ENCODE results near the gene RBM39. TPM values are rescaled to one million over a fixed set of nuclear protein-coding genes. Genes with fewer than 3 reads are reported as not detected.
"Not testable (repeated sequence)": the region's sequence is repeated elsewhere in the genome, so short reads cannot be mapped to it uniquely, and the experiment has no call there.

RBM39 gene
- total RNA-seq, 2 donors from 2014 or later = 264 to 309 TPM

DNA sequence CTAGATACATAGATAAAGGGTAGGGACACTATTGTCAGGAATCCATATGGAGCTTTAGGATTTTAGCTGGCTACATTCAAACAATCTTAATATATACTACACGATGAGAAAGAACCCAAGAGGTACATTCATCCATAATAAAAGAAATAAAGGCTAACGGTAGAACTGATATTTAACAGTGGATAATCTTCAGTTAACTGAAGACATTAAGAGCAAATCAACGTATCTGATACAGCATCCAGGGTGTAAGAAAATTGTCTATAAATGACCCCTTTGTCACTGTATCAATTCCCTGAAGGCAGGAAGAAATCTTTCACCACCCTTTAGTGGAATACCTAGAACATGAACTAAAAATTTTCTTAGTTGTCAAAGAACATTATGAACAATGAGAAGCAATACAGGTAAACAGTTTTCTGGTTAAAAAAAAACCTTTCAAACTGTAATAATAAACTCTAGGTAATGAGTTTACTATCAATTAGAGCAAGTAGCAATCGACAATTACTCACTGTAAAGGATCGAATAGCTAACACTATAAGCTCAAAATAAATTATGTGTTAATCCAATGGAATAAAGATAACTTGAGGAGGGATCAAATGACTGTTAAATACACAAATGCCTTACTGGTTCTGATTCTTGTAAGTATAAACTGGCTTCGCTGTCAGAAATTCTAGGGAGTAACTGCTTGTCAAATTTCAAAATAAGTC is 31.0 kb downstream of the RBM39 start:
- intact Hi-C loops (cut with DNase I) = no loop called here
- peaks cover 13 to 56% of the 10 kb centered on the region in 2 donors for H3K36me3 ChIP-seq (replicated peaks in 1 of 2; ENCODE audit: insufficient read depth in 1 of 2, low read depth in 2 of 2)
- H3K9me3 ChIP-seq = no peaks in the 10 kb centered on the region
- no peak overlapping the region for H3K27ac ChIP-seq
- no peak for TF ChIP-seq POLR2A (IDR thresholded peaks at IDR 0.05)
- no peak for ATAC-seq
- no peak overlapping the region for H3K4me3 ChIP-seq
- H3K27me3 ChIP-seq = no peaks in the 10 kb centered on the region
- 37 to 40% methylated on average over 6 of the region's 6 CpGs for WGBS, 2 donors
- H3K4me1 ChIP-seq = peaks cover 27% of the 10 kb centered on the region
- no peak for DNase-seq

DNA sequence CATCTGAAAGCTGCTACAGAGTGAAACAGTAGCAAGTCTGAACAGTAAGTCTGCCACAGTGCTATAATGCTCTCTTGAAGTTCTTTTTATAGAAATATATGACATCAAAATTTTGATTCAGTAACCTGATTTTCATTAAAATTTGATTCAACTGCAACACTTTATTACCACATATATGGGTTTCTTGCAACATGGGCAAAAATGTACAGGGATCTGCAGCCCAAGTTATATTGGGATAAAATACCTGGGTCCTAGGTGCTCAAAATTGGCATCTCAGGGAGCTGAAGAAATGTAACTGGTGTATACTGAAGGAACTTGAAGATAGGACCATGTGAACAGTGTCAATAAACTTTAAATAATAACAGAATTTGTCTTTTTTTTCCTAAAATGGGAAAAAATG is 32.0 kb downstream of the RBM39 start:
- Histone ChIP-seq H3K36me3 (replicated peaks in 1 of 2; ENCODE audit: insufficient read depth in 1 of 2, low read depth in 2 of 2) (peaks cover 21 to 49% of the 10 kb centered on the region in 2 donors), H3K4me3 (no peak overlapping the region), H3K9me3 (no peaks in the 10 kb centered on the region), H3K4me1 (peaks cover 27% of the 10 kb centered on the region), H3K27me3 (no peaks in the 10 kb centered on the region), H3K27ac (no peak overlapping the region)
- DNase-seq = no peak
- ATAC-seq = no peak
- intact Hi-C loops (cut with DNase I) = no loop called here
- no peak for TF ChIP-seq POLR2A (IDR thresholded peaks at IDR 0.05)
- TF ChIP-seq, protein P1, sequence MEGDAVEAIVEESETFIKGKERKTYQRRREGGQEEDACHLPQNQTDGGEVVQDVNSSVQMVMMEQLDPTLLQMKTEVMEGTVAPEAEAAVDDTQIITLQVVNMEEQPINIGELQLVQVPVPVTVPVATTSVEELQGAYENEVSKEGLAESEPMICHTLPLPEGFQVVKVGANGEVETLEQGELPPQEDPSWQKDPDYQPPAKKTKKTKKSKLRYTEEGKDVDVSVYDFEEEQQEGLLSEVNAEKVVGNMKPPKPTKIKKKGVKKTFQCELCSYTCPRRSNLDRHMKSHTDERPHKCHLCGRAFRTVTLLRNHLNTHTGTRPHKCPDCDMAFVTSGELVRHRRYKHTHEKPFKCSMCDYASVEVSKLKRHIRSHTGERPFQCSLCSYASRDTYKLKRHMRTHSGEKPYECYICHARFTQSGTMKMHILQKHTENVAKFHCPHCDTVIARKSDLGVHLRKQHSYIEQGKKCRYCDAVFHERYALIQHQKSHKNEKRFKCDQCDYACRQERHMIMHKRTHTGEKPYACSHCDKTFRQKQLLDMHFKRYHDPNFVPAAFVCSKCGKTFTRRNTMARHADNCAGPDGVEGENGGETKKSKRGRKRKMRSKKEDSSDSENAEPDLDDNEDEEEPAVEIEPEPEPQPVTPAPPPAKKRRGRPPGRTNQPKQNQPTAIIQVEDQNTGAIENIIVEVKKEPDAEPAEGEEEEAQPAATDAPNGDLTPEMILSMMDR (IDR thresholded peaks at IDR 0.05) = no peak

DNA sequence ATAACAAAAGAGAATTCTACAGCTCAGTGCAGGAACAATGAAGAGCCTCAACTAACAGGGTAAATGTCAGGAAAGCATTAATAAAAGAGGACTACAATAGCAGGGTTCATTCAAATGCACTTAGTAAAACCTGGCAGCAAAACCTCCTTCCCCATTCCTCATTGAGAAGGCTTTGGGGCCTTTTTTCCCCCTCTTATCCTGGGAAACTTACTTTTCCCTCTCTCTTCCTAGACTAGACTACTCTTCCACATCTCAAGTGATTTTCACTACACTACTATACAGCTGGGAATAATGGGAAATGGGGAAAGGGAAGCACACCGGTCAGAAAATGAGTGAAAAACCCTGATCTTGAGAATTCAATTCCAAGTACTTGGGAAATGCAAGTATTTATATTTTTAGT is 32.8 kb downstream of the RBM39 start:
- Histone ChIP-seq H3K27ac (no peak overlapping the region), H3K4me3 (no peak overlapping the region), H3K9me3 (no peaks in the 10 kb centered on the region), H3K4me1 (peaks cover 27% of the 10 kb centered on the region), H3K36me3 (replicated peaks in 1 of 2; ENCODE audit: insufficient read depth in 1 of 2, low read depth in 2 of 2) (peaks cover 23 to 51% of the 10 kb centered on the region in 2 donors), H3K27me3 (no peaks in the 10 kb centered on the region)
- intact Hi-C loops (cut with DNase I) = no loop called here
- WGBS, 2 donors = 67 to 86% methylated on average over 1 of the region's 1 CpG
- TF ChIP-seq POLR2A (IDR thresholded peaks at IDR 0.05) = no peak
- TF ChIP-seq, protein P1 (IDR thresholded peaks at IDR 0.05) = no peak
- ATAC-seq = no peak
- DNase-seq = no peak

DNA sequence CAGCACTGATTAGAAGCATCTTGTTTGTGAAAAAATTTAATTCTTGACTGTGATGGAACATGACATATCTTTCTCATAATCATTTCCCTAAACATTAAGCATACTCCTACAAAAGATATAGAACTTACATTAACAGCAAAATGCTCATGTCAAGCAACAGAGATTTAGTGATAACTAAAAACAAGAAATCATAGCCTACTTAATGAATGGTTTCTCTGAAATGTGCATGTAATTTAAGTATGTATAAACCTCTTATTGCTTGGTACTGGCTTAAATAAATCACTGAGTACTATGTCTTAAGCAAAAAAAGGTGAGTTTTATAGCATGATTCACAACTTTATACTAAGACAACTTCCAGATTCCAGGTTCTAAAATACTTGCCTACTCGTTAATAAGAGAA is 33.6 kb downstream of the RBM39 start:
- TF ChIP-seq, protein P1 (IDR thresholded peaks at IDR 0.05) = no peak
- TF ChIP-seq POLR2A (IDR thresholded peaks at IDR 0.05) = no peak
- intact Hi-C loops (cut with DNase I) = no loop called here
- H3K4me3 ChIP-seq = no peak overlapping the region
- DNase-seq (no peak), ATAC-seq (no peak)
- no peak overlapping the region for H3K27ac ChIP-seq
- 44 to 48% methylated on average over 1 of the region's 1 CpG for WGBS, 2 donors
- H3K9me3 ChIP-seq = no peaks in the 10 kb centered on the region
- H3K36me3 ChIP-seq (replicated peaks in 1 of 2; ENCODE audit: insufficient read depth in 1 of 2, low read depth in 2 of 2) = peaks cover 30 to 52% of the 10 kb centered on the region in 2 donors
- no peaks in the 10 kb centered on the region for H3K27me3 ChIP-seq
- H3K4me1 ChIP-seq = peaks cover 27% of the 10 kb centered on the region

DNA sequence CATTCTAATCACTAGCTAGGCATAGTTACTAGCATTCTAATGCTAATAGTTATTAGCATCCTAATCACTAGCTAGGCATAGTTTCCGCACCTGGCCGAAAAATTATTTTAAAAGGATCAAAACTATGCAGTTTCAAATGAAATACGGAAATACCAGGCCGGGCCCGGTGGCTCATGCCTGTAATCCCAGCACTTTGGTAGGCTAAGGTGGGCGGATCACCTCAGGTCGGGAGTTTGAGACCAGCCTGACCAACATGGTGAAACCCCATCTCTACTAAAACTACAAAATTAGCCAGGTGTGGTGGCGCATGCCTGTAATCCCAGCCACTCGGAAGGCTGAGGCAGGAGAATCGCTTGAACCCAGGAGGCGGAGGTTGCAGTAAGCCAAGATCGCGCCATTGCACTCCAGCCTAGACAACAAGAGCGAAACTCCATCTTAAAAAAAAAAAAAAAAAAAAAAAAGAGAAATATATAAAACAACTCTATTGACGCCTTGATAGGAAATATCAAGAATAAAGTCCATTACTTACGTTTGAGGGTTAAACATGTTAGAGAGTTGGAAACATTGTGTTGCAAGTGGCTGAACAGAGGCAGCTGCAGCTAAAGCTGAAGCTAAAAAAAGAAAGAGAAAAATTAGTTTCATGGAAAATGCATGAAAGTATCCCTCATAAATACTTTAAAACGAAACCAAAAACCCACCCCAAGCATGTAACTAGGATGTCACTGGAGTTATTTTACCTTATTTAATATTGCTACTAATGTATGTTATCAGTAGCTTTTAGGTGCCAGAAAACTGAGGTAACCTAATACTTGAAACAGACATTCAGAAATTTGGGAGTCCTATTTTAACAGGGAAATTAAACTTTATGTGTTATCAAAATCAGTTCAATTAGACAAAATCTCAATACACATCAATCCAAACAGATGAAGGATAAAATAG is 35.2 kb downstream of the RBM39 start:
- H3K4me3 ChIP-seq; H3K27ac ChIP-seq; DNase-seq; intact Hi-C loops (cut with DNase I); H3K27me3 ChIP-seq; H3K9me3 ChIP-seq; ATAC-seq: not testable (repeated sequence)
- WGBS, 2 donors = 91 to 93% methylated on average over 17 of the region's 17 CpGs
- peaks cover 27% of the 10 kb centered on the region for H3K4me1 ChIP-seq
- peaks cover 22 to 41% of the 10 kb centered on the region in 2 donors for H3K36me3 ChIP-seq (replicated peaks in 1 of 2; ENCODE audit: insufficient read depth in 1 of 2, low read depth in 2 of 2)

DNA sequence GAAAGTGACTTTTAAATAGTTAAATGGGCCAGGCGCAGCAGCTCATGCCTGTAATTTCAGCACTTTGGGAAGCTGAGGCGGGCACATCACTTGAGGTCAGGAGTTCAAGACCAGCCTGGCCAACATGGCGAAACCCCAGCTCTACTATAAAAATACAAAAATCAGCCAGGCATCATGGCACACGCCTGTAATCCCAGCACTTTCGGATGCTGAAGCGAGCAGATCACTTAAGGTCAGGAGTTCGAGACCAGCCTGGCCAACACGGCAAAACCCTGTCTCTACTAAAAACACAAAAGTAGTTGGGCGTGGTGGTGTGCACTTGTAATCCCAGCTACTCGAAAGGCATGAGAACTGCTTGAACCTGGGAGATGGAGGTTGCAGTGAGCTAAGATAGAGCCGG is 36.2 kb downstream of the RBM39 start:
- not testable (repeated sequence) for H3K9me3 ChIP-seq

More for the DNA sequence above, 36.2 kb downstream of the RBM39 start:
- H3K4me3 ChIP-seq; DNase-seq; H3K27me3 ChIP-seq; H3K27ac ChIP-seq; intact Hi-C loops (cut with DNase I); ATAC-seq: not testable (repeated sequence)
- WGBS, 2 donors = 87 to 89% methylated on average over 11 of the region's 11 CpGs
- peaks cover 22 to 36% of the 10 kb centered on the region in 2 donors for H3K36me3 ChIP-seq (replicated peaks in 1 of 2; ENCODE audit: insufficient read depth in 1 of 2, low read depth in 2 of 2)
- H3K4me1 ChIP-seq = peaks cover 22% of the 10 kb centered on the region
